ENCODE measurements around the gene TBL1XR1.
"Not testable (repeated sequence)": the region's sequence is repeated elsewhere in the genome, so short reads cannot be mapped to it uniquely, and the experiment has no call there.

Gene TBL1XR1

GRCh38 chr3:177181418-177181817, 15.9 kb downstream of the TBL1XR1 start:
- DNase-seq (ENCODE audit: low read depth in 2 of 2): no peak

- no peak for DNase-seq (ENCODE audit: low read depth in 2 of 2)
Observed at GRCh38 chr3:177180506-177180905, 16.8 kb downstream of the TBL1XR1 start.

- no peak for DNase-seq (ENCODE audit: low read depth in 2 of 2)
Observed at GRCh38 chr3:177179281-177180067, 17.8 kb downstream of the TBL1XR1 start.

GRCh38 chr3:177177749-177178221, 19.5 kb downstream of the TBL1XR1 start:
- DNase-seq (ENCODE audit: low read depth in 2 of 2): no peak

- no peak for DNase-seq (ENCODE audit: low read depth in 2 of 2)
Observed at GRCh38 chr3:177174607-177175170, 22.6 kb downstream of the TBL1XR1 start.

GRCh38 chr3:177169936-177170722, 27.2 kb downstream of the TBL1XR1 start:
- no peak for DNase-seq (ENCODE audit: low read depth in 2 of 2)

- DNase-seq (ENCODE audit: low read depth in 2 of 2): no peak
Observed at GRCh38 chr3:177168431-177168830, 28.9 kb downstream of the TBL1XR1 start.

GRCh38 chr3:177162742-177163141, 34.5 kb downstream of the TBL1XR1 start:
- no peak for DNase-seq (ENCODE audit: low read depth in 2 of 2)

- DNase-seq (ENCODE audit: low read depth in 2 of 2): not testable (repeated sequence)
Observed at GRCh38 chr3:177161603-177162002, 35.7 kb downstream of the TBL1XR1 start.

- DNase-seq (ENCODE audit: low read depth in 2 of 2): no peak
Observed at GRCh38 chr3:177158461-177158860, 38.8 kb downstream of the TBL1XR1 start.

- DNase-seq (ENCODE audit: low read depth in 2 of 2): no peak
Observed at GRCh38 chr3:177157492-177157891, 39.8 kb downstream of the TBL1XR1 start.

GRCh38 chr3:177154733-177155132, 42.5 kb downstream of the TBL1XR1 start:
- no peak for DNase-seq (ENCODE audit: low read depth in 2 of 2)

- no peak for DNase-seq (ENCODE audit: low read depth in 2 of 2)
Observed at GRCh38 chr3:177150970-177151627, 46.2 kb downstream of the TBL1XR1 start.

GRCh38 chr3:177150218-177150916, 46.9 kb downstream of the TBL1XR1 start:
- DNase-seq (ENCODE audit: low read depth in 2 of 2): no peak

GRCh38 chr3:177149106-177149505, 48.2 kb downstream of the TBL1XR1 start:
- DNase-seq (ENCODE audit: low read depth in 2 of 2): no peak

- no peak for DNase-seq (ENCODE audit: low read depth in 2 of 2)
Observed at GRCh38 chr3:177147790-177148189, 49.5 kb downstream of the TBL1XR1 start.

GRCh38 chr3:177146646-177147045, 50.6 kb downstream of the TBL1XR1 start:
- no peak for DNase-seq (ENCODE audit: low read depth in 2 of 2)

GRCh38 chr3:177145954-177146353, 51.3 kb downstream of the TBL1XR1 start:
- no peak for DNase-seq (ENCODE audit: low read depth in 2 of 2)

- no peak for DNase-seq (ENCODE audit: low read depth in 2 of 2)
Observed at GRCh38 chr3:177145381-177145780, 51.9 kb downstream of the TBL1XR1 start.

- DNase-seq (ENCODE audit: low read depth in 2 of 2): no peak
Observed at GRCh38 chr3:177144922-177145321, 52.4 kb downstream of the TBL1XR1 start.

GRCh38 chr3:177141899-177142646, 55.2 kb downstream of the TBL1XR1 start:
- DNase-seq (ENCODE audit: low read depth in 2 of 2): no peak
